Liver (tissue), 9 donors: Measurements from ENCODE around the gene TESMIN. TPM values are rescaled to one million over a fixed set of nuclear protein-coding genes. Genes with fewer than 3 reads are reported as not detected.

Experiments used
- DNase-seq: peaks from one replicate; pipeline ENCODE4 v3.0.0-alpha.2; 2017; ENCODE audit warnings: low spot score
- H3K27ac ChIP-seq, 2 donors: one replicate each; pipeline ENCODE4 v1.7.0; 2013; ENCODE audit warnings: inconsistent platforms in 2 of 2, low read length in 2 of 2, control low read depth in 1 of 2, low read depth in 1 of 2, mild to moderate bottlenecking in 1 of 2
- H3K27me3 ChIP-seq, 4 donors: one replicate each; pipeline versions ENCODE4 v1.6.1 to v1.7.0; 2013; ENCODE audit warnings: low read length in 3 of 4, inconsistent platforms in 1 of 4, mild to moderate bottlenecking in 1 of 4, moderate library complexity in 1 of 4; ENCODE audit not compliant: control insufficient read depth in 4 of 4, insufficient read depth in 4 of 4
- H3K36me3 ChIP-seq, 4 donors: one replicate each; pipeline versions ENCODE4 v1.6.1 to v1.7.0; 2013; ENCODE audit warnings: low read length in 3 of 4, mild to moderate bottlenecking in 3 of 4, low read depth in 1 of 4, moderate library complexity in 1 of 4; ENCODE audit not compliant: control insufficient read depth in 4 of 4, insufficient read depth in 3 of 4
- H3K4me1 ChIP-seq, 4 donors: one replicate each; pipeline versions ENCODE4 v1.6.1 to v1.7.0; 2013; ENCODE audit warnings: low read length in 3 of 4, mild to moderate bottlenecking in 3 of 4, moderate library complexity in 1 of 4; ENCODE audit not compliant: control insufficient read depth in 4 of 4, insufficient read depth in 4 of 4
- H3K4me3 ChIP-seq, 3 donors: one replicate each; pipeline versions ENCODE4 v1.6.1 to v1.7.0; 2013; ENCODE audit warnings: low read length in 3 of 3, control low read depth in 1 of 3, low read depth in 1 of 3, mild to moderate bottlenecking in 1 of 3
- H3K9ac ChIP-seq, 2 donors: one replicate each; pipeline ENCODE4 v1.7.0; 2013; ENCODE audit warnings: low read length in 2 of 2, mild to moderate bottlenecking in 2 of 2, moderate library complexity in 2 of 2, control low read depth in 1 of 2, low read depth in 1 of 2
- H3K9me3 ChIP-seq, 4 donors: one replicate each; pipeline versions ENCODE4 v1.6.1 to v1.7.0; 2013; ENCODE audit warnings: low read length in 3 of 4; ENCODE audit not compliant: control insufficient read depth in 4 of 4
- ATF3 ChIP-seq: IDR thresholded peaks from 2 replicates; pipeline ENCODE4 v1.6.1; 2016; ENCODE audit warnings: antibody characterized with exemption
- FOXA1 ChIP-seq: IDR thresholded peaks from 2 replicates; pipeline ENCODE4 v1.6.1; 2016; ENCODE audit warnings: antibody characterized with exemption
- GABPA ChIP-seq, 2 donors: IDR thresholded peaks in 1 of 2; conservative IDR thresholded peaks in 1 of 2; 2 replicates each; pipeline ENCODE4 v1.6.1; 2016; ENCODE audit warnings: antibody characterized with exemption in 2 of 2, mild to moderate bottlenecking in 1 of 2, moderate library complexity in 1 of 2
- HNF4A ChIP-seq, 2 donors: conservative IDR thresholded peaks; 2 replicates each; pipeline ENCODE4 v1.6.1; 2016; ENCODE audit warnings: antibody characterized with exemption in 2 of 2, mild to moderate bottlenecking in 2 of 2
- HNF4G ChIP-seq: IDR thresholded peaks from 2 replicates; pipeline ENCODE4 v1.6.1; 2016; ENCODE audit warnings: antibody characterized with exemption
- JUND ChIP-seq, 2 donors: IDR thresholded peaks; 2 replicates each; pipeline ENCODE4 v1.6.1; 2016; ENCODE audit warnings: antibody characterized with exemption in 2 of 2
- MAX ChIP-seq: IDR thresholded peaks from 2 replicates; pipeline ENCODE4 v1.6.1; 2016; ENCODE audit warnings: antibody characterized with exemption
- NR2F2 ChIP-seq: IDR thresholded peaks from 2 replicates; pipeline ENCODE4 v1.6.1; 2016; ENCODE audit warnings: antibody characterized with exemption
- RAD21 ChIP-seq, 2 donors: IDR thresholded peaks; 2 replicates each; pipeline ENCODE4 v1.6.1; 2016; ENCODE audit warnings: antibody characterized with exemption in 2 of 2, mild to moderate bottlenecking in 2 of 2
- REST ChIP-seq: IDR thresholded peaks from 2 replicates; pipeline ENCODE4 v1.6.1; 2016; ENCODE audit warnings: antibody characterized with exemption, mild to moderate bottlenecking
- RXRA ChIP-seq, 2 donors: IDR thresholded peaks; 2 replicates each; pipeline ENCODE4 v1.6.1; 2017 to 2018; ENCODE audit warnings: antibody characterized with exemption in 2 of 2, mild to moderate bottlenecking in 1 of 2
- SP1 ChIP-seq: IDR thresholded peaks from 2 replicates; pipeline ENCODE4 v1.6.1; 2018; ENCODE audit warnings: antibody characterized with exemption, mild to moderate bottlenecking
- TAF1 ChIP-seq: conservative IDR thresholded peaks from 2 replicates; pipeline ENCODE4 v1.6.1; 2016; ENCODE audit warnings: antibody characterized with exemption, mild to moderate bottlenecking
- ZBTB33 ChIP-seq: IDR thresholded peaks from 2 replicates; pipeline ENCODE4 v1.6.1; 2016; ENCODE audit warnings: antibody characterized with exemption
- WGBS: extraction: QIAGEN DNeasy Blood & Tissue Kit; methylation state at CpG from one replicate; pipeline ENCODE4 v1.1.7; 2013; 5-methylcytosine and 5-hydroxymethylcytosine counted together
- polyA plus RNA-seq, 2 donors: library from polyadenylated mRNA; stranded (reverse) in 1 of 2; unstranded in 1 of 2; fragments of 200-250 nt in 1 of 2; fragments of >200 nt in 1 of 2; fragmentation: Nextera tagmentation in 1 of 2; extraction: Ambion mirVana in 1 of 2; gene quantifications; one replicate each; pipeline versions ENCODE4 v1.2.1 to v1.2.3, GENCODE V29; 2013 to 2015
- total RNA-seq, 2 donors: library from RNA; depleted of rRNA; stranded (reverse); fragments of >200 nt; gene quantifications; one replicate each; pipeline ENCODE4 v1.2.3, GENCODE V29; 2014
- donor health status: healthy.
- donor health status: healthy.
- donor health status: healthy.
- donor health status: healthy.
- donor health status: healthy.

Gene TESMIN
- total and polyA plus RNA-seq, 4 donors: 0.27 to 2.5 (median 0.62) TPM

- Histone ChIP-seq H3K27me3 (no peaks in the 10 kb centered on the region), H3K9me3 (peaks cover 0 to 1% (median 0%) of the 10 kb centered on the region in 4 donors), H3K36me3 (no peaks in the 10 kb centered on the region), H3K9ac (no peak overlapping the region), H3K27ac (no peak overlapping the region), H3K4me3 (no peak overlapping the region), H3K4me1 (no peaks in the 10 kb centered on the region)
- WGBS: 78% methylated on average over 21 of the region's 21 CpGs
- TF ChIP-seq REST: no peak
- TF ChIP-seq RAD21 (IDR thresholded peaks at IDR 0.05): no peak
- no peak for TF ChIP-seq ZBTB33
- no peak for TF ChIP-seq SP1
- no peak for TF ChIP-seq HNF4G
- TF ChIP-seq MAX: no peak
- TF ChIP-seq TAF1: no peak
- no peak for TF ChIP-seq FOXA1
- no peak for TF ChIP-seq RXRA (IDR thresholded peaks at IDR 0.05)
- no peak for TF ChIP-seq NR2F2
- no peak for TF ChIP-seq GABPA (IDR thresholded peaks at IDR 0.05 in 1 of 2, conservative IDR thresholded peaks at IDR 0.05 in 1 of 2)
- TF ChIP-seq ATF3: no peak
- TF ChIP-seq HNF4A (conservative IDR thresholded peaks at IDR 0.05): no peak
- TF ChIP-seq JUND (IDR thresholded peaks at IDR 0.05): no peak
- DNase-seq: no peak
These were observed 83.5 kb downstream of the TESMIN start for GRCh38 chr11:68667511-68668500.

- H3K9ac ChIP-seq: no peak overlapping the region
- no peaks in the 10 kb centered on the region for H3K4me1 ChIP-seq
- H3K27me3 ChIP-seq: no peaks in the 10 kb centered on the region
- DNase-seq: no peak
- H3K4me3 ChIP-seq: no peak overlapping the region
- no peaks in the 10 kb centered on the region for H3K36me3 ChIP-seq
- H3K9me3 ChIP-seq: no peaks in the 10 kb centered on the region
- WGBS: 73% methylated on average over 15 of the region's 15 CpGs
- no peak overlapping the region for H3K27ac ChIP-seq
- TF ChIP-seq RAD21 (IDR thresholded peaks at IDR 0.05) (no peak), NR2F2 (no peak), RXRA (IDR thresholded peaks at IDR 0.05) (no peak), JUND (IDR thresholded peaks at IDR 0.05) (no peak), MAX (no peak)
These were observed 84.5 kb downstream of the TESMIN start for GRCh38 chr11:68666849-68667248.
